ENCODE measurements around the gene OR11A1. TPM values are rescaled to one million over a fixed set of nuclear protein-coding genes. Genes with fewer than 3 reads are reported as not detected.
A peak's percentile ranks its signal among the peaks of the same experiment; 100 is the strongest.

Gene OR11A1
- total RNA-seq, 1 experiment from 2014 or later = not detected

DNA sequence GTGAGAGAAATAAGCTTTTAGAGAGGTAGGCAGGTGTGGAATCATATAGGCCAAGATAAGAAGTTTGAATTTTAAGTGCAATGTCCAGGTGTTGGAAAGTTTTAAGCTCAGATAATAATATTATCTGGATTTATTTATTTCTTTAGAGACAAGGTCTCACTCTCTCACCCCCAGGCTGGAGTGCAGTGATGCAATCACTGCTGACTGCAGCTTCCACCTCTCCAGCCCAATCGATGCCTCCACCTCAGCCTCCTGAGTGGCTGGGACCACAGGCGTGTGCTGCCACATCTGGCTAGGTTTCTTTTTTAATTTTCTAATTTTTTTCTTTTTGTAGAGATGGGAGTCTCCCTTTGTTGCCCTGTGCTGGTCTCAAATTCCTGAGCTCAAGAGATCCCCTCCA is 36.4 kb upstream of the OR11A1 start:
- Histone ChIP-seq H3K18ac (ENCODE audit: insufficient read length, low read depth, low read length) (no peak overlapping the region), H2BK15ac (ENCODE audit: low read depth, low read length) (no peak overlapping the region), H3K27ac (ENCODE audit: insufficient read length, low read depth, low read length) (no peak overlapping the region), H2BK5ac (ENCODE audit: insufficient read length, low read length) (no peak overlapping the region), H3K9me3 (ENCODE audit: control insufficient read depth, low read depth, low read length) (no peaks in the 10 kb centered on the region), H4K5ac (ENCODE audit: insufficient read length, low read depth, low read length) (no peak overlapping the region), H3K23ac (ENCODE audit: insufficient read length, low read depth, low read length) (no peak overlapping the region), H3K23me2 (ENCODE audit: insufficient read length, low read depth, low read length, poor library complexity, severe bottlenecking) (no peaks in the 10 kb centered on the region), H3K56ac (ENCODE audit: insufficient read length, low read depth, low read length) (no peak overlapping the region), H2AFZ (ENCODE audit: low read length) (no peak overlapping the region), H2BK120ac (ENCODE audit: low read depth, low read length, poor library complexity, severe bottlenecking) (no peak overlapping the region), H3K79me1 (ENCODE audit: insufficient read depth, low read depth, low read length, poor library complexity, severe bottlenecking) (no peaks in the 10 kb centered on the region), H3T11ph (ENCODE audit: low read length) (no peak overlapping the region), H4K91ac (ENCODE audit: insufficient read length, low read depth, low read length) (no peak overlapping the region), H4K8ac (replicated peaks; ENCODE audit: insufficient read length, low read depth, low read length) (no peak overlapping the region), H3K4me2 (ENCODE audit: insufficient read depth, insufficient read length, low read length) (no peak overlapping the region), H3K9ac (ENCODE audit: extremely low read depth, insufficient read length, low read length) (no peak overlapping the region), H2AK5ac (ENCODE audit: insufficient read length, low read length) (no peak overlapping the region), H3K4ac (ENCODE audit: low read depth, low read length) (no peak overlapping the region), H3K27me3 (ENCODE audit: insufficient read depth, low read length) (no peaks in the 10 kb centered on the region), H2BK12ac (ENCODE audit: insufficient read length, low read depth, low read length) (no peak overlapping the region), H3K14ac (ENCODE audit: insufficient read depth, low read length) (no peak overlapping the region), H3K79me2 (ENCODE audit: insufficient read depth, low read length) (no peaks in the 10 kb centered on the region), H4K20me1 (ENCODE audit: control insufficient read depth, insufficient read depth, insufficient read length) (no peaks in the 10 kb centered on the region), H3K4me1 (ENCODE audit: insufficient read depth, low read length) (no peaks in the 10 kb centered on the region), H2BK20ac (ENCODE audit: low read depth, low read length, poor library complexity, severe bottlenecking) (no peak overlapping the region)
- Mint-ChIP-seq H3K4me1 (peaks cover 0 to 8% of the 10 kb centered on the region in 2 experiments; a peak in 3 of 4 replicates), H3K9me3 (no peaks in the 10 kb centered on the region; a peak in 1 of 5 replicates), H3K4me3 (no peak overlapping the region), H3K27ac (0 out of 7 replicates have a peak overlapping the region, but pooled peaks of 1 of the 3 experiments have one; percentile 1), H3K36me3 (ENCODE audit: insufficient read depth in 1 of 3, low read depth in 3 of 3) (no peaks in the 10 kb centered on the region), H3K27me3 (ENCODE audit: low read depth) (peaks cover 3% of the 10 kb centered on the region; the same call in 1 of the 2 replicates)
- TF ChIP-seq, protein P1, sequence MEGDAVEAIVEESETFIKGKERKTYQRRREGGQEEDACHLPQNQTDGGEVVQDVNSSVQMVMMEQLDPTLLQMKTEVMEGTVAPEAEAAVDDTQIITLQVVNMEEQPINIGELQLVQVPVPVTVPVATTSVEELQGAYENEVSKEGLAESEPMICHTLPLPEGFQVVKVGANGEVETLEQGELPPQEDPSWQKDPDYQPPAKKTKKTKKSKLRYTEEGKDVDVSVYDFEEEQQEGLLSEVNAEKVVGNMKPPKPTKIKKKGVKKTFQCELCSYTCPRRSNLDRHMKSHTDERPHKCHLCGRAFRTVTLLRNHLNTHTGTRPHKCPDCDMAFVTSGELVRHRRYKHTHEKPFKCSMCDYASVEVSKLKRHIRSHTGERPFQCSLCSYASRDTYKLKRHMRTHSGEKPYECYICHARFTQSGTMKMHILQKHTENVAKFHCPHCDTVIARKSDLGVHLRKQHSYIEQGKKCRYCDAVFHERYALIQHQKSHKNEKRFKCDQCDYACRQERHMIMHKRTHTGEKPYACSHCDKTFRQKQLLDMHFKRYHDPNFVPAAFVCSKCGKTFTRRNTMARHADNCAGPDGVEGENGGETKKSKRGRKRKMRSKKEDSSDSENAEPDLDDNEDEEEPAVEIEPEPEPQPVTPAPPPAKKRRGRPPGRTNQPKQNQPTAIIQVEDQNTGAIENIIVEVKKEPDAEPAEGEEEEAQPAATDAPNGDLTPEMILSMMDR (conservative IDR thresholded peaks at IDR 0.05) = no peak
- DNase-seq = no peak
- WGBS (ENCODE audit: extremely low coverage, insufficient read length, low lambda C conversion rate) = no CpG with 5 or more reads among the region's 2 CpGs
